ENCODE data around the gene SPEN.
"Not testable (repeated sequence)": the region's sequence is repeated elsewhere in the genome, so short reads cannot be mapped to it uniquely, and the experiment has no call there.

The SPEN gene

DNA sequence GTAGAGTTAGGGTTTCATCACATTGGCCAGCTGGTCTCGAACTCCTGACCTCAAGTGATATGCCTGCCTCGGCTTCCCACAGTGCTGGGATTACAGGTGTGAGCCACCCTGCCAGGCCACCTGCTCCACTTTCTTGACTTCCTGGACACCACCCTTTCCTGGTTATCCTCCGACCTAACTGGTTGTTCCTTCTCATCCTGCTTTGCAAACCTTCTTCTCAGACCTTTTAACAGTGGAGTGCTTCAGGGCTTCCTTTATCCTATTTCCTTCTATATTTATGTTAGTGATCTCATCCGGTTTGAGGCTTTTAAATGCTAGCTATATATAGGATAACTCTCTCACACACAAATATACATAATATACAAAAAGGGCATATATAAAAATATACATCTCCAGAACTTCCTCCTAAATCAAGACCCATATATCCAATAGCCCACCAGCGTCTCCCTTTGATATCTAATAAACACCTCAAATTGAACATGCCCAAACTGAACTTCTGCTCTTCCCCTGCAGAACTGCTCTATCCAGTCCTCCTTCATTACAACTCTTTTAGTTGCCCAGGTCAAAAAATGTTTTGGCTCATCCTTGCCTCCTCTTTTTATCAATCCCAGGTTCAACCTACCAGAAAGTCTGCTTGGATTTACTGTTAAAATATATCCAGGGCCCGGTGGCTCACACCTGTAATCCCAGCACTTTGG, 20.5 kb upstream of the SPEN start:
- TF ChIP-seq, protein P1, sequence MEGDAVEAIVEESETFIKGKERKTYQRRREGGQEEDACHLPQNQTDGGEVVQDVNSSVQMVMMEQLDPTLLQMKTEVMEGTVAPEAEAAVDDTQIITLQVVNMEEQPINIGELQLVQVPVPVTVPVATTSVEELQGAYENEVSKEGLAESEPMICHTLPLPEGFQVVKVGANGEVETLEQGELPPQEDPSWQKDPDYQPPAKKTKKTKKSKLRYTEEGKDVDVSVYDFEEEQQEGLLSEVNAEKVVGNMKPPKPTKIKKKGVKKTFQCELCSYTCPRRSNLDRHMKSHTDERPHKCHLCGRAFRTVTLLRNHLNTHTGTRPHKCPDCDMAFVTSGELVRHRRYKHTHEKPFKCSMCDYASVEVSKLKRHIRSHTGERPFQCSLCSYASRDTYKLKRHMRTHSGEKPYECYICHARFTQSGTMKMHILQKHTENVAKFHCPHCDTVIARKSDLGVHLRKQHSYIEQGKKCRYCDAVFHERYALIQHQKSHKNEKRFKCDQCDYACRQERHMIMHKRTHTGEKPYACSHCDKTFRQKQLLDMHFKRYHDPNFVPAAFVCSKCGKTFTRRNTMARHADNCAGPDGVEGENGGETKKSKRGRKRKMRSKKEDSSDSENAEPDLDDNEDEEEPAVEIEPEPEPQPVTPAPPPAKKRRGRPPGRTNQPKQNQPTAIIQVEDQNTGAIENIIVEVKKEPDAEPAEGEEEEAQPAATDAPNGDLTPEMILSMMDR (IDR thresholded peaks at IDR 0.05; ENCODE audit: low read length, missing control alignments): no peak
- no peak overlapping the region for H3K4me3 ChIP-seq (replicated peaks; ENCODE audit: low read depth, low read length)
- no peak for DNase-seq (ENCODE audit: low read depth)

DNA sequence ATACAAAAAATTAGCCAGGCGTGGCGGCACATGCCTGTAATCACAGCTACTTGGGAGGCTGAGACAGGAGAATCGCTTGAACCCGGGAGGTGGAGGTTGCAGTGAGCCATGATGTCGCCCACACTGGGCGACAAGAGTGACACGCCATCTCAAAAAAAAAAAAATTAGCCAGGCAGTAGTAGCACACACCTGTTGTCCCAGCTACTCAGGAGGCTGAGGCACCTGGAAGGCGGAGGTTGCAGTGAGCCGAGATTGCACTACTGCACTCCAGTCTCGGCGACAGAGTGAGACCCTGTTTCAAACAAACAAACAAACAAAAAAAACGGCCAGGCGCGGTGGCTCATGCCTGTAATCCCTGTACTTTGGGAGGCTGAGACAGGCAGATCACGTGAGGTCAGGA, 19.9 kb upstream of the SPEN start:
- not testable (repeated sequence) for H3K4me3 ChIP-seq (replicated peaks; ENCODE audit: low read depth, low read length); DNase-seq (ENCODE audit: low read depth)

DNA sequence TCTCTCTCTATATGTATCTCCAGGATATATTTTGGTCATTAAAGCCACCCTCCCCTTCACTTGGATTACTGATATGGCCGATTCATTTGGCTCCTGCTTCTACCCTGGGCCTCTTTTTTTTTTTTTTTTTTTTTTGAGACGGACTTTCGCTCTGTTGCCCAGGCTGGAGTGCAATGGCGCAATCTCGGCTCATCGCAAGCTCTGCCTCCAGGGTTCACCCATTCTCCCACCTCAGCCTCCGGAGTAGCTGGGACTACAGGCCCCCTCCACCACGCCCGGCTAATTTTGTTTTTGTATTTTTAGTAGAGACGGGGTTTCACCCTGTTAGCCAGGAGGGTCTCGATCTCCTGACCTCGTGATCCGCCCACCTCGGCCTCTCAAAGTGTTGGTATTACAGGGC, 18.6 kb upstream of the SPEN start:
- H3K4me3 ChIP-seq (replicated peaks; ENCODE audit: low read depth, low read length); DNase-seq (ENCODE audit: low read depth): not testable (repeated sequence)

DNA sequence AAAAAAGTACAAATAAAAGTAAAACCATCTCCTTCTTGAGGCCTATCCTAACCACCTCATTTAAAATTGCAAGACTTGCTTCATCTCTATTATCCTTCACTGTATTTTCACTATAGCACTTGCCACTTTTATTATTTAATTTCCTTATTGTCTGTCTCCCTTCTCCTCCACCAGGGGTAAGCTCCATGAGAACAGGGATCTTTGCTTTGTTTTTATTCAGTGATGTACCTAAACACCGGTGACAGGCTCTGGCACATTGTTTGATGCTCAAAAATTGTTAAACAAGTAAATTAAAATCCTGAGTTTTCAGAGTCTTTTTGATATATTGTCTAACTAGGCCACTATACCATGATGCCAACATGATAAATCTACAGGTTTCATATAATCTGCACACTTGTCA, 17.2 kb upstream of the SPEN start:
- H3K4me3 ChIP-seq (replicated peaks; ENCODE audit: low read depth, low read length): no peak overlapping the region
- TF ChIP-seq, protein P1 (IDR thresholded peaks at IDR 0.05; ENCODE audit: low read length, missing control alignments): no peak
- DNase-seq (ENCODE audit: low read depth): no peak

DNA sequence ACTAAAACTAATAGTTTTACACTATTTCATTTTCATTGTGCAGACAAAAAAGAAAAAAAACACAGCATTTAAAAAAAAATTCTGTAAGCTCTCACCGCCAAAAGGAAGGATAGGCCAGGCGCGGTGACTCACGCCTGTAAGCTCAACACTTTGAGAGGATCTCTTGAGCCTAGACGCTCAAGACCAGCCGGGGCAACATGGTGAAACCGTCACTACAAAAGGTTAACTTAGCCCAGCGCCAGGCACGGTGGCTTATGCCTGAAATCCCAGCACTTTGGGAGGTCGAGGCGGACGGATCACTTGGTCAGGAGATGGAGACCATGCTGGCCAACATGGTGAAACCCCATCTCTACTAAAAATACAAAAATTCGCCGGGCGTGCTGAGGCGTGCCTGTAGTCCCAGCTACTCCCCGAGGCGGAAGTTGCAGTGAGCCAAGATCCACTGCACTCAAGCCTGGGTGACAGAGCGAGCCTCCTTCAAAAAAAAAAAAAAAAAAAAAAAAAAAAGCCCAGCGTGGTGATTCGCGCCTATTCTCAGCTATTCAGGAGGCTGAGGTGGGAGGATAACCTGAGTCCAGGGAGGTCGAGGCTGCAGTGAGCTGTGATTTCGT, 14.3 kb upstream of the SPEN start:
- TF ChIP-seq, protein P1 (IDR thresholded peaks at IDR 0.05; ENCODE audit: low read length, missing control alignments): no peak
- H3K4me3 ChIP-seq (replicated peaks; ENCODE audit: low read depth, low read length): peak overlapping the region; percentile 71
- DNase-seq (ENCODE audit: low read depth): no peak

DNA sequence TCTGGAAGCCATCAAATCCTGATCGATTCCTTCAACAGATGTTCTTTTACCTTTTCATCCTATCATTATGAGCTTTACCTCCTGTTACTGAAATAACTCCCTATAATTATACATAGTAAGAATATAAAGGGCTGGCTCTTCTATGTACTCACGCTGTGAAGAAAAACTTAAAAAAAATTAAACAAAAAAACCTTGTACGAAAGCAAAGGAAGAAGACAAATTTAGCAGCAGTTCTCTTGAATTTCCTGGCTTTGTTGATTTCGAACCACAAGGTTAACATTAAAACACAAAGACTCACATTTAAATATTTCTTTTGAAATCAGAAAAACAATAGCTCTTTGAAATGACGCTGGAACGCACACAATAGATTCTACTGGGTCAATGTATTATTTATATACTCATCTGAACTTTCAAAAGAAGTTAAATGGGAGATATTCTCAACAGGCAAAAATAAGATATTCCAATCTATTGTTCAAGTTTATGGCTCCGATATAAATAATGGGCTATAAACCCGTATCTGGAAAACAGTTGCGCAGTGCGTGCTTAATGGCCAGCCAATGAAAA, 13.6 kb upstream of the SPEN start:
- no peak for DNase-seq (ENCODE audit: low read depth)
- TF ChIP-seq, protein P1 (IDR thresholded peaks at IDR 0.05; ENCODE audit: low read length, missing control alignments): no peak
- H3K4me3 ChIP-seq (replicated peaks; ENCODE audit: low read depth, low read length): peak overlapping the region; percentile 71

DNA sequence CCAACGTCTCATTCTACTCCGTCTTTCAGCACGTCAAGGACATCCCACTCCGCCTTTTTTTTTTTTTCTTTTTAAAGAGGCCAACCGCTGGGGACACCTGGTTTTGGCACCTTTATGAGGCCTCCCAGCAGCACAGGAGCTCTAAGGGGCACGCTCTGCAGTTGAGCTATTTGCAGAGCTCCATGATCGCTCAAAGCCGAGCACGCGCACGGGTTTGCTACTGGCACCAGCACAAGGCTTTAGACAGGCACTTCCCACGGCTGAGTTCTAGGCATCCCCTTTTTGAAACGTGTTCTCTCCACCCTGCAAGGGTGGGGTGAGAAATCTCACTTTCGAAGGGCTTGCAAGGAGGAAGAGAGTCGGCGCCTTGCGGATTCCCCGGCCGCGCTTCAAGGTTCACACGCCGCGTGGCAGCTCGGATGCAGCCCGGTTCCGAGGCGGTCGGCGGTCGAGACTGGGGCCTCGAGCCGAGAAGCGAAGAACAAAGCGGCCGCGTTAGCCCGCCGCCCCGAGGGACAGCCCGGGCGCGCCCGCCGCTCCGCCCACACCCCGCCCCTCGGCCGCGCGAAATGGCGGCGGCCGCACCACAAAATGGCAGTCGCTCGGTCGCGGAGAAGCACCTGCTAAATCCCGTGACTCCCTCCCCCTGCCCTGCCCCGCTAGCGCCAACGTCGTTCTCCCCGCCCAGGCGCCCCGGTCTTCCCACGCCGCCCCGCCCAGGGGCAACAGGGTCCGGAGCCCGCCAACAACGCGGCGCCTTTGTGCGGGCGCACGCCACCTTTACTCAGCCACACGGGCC, 12.9 kb upstream of the SPEN start:
- peak overlapping the region; percentile 71 for H3K4me3 ChIP-seq (replicated peaks; ENCODE audit: low read depth, low read length)
- TF ChIP-seq, protein P1 (IDR thresholded peaks at IDR 0.05; ENCODE audit: low read length, missing control alignments): no peak
- DNase-seq (ENCODE audit: low read depth): peak; percentile 94
